Fibroblast of villous mesenchyme (primary cell): ENCODE data around the gene DOCK4. TPM values are rescaled to one million over a fixed set of nuclear protein-coding genes. Genes with fewer than 3 reads are reported as not detected.

Experiments used
- DNase-seq: peaks from one replicate; pipeline ENCODE4 v3.0.0-alpha.2; 2010; ENCODE audit warnings: low read depth
- H3K4me3 ChIP-seq: 2 replicates; pipeline ENCODE4 v1.5.1; 2011; ENCODE audit warnings: low read depth, mild to moderate bottlenecking, low read length
- total RNA-seq: library from RNA; depleted of rRNA; stranded (reverse); fragments of >200 nt; gene quantifications from 2 replicates; pipeline ENCODE4 v1.2.3, GENCODE V29; 2012
- TF ChIP-seq, protein P1 (sequence below): IDR thresholded peaks from 2 replicates; pipeline ENCODE4 v1.5.1; 2012; ENCODE audit warnings: low read depth, mild to moderate bottlenecking, low read length; ENCODE audit not compliant: insufficient read depth

The DOCK4 gene
- total RNA-seq, 1 donor = 43.6 TPM

DNA sequence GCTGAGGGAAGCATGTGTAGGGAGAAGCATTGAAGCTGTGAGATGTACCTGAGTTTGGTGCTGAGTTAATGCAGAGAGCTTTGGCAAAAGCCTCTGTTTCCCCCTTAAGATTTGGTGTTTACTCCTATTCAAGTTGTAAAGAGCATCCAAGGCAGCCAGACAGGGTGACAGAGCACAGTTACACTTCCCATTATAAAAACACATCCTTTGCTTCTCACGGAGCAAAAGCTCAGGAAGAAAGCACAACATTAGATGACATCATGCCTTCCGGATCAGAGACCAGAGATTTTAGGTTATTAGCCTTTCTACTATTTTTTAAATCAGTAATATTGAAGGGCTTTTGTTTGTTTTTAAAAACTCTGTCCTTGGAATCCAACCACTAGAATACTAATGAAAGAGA lies 182.9 kb downstream of the DOCK4 start:
- H3K4me3 ChIP-seq = no peak overlapping the region
- DNase-seq = peak; percentile 22
- TF ChIP-seq, protein P1, sequence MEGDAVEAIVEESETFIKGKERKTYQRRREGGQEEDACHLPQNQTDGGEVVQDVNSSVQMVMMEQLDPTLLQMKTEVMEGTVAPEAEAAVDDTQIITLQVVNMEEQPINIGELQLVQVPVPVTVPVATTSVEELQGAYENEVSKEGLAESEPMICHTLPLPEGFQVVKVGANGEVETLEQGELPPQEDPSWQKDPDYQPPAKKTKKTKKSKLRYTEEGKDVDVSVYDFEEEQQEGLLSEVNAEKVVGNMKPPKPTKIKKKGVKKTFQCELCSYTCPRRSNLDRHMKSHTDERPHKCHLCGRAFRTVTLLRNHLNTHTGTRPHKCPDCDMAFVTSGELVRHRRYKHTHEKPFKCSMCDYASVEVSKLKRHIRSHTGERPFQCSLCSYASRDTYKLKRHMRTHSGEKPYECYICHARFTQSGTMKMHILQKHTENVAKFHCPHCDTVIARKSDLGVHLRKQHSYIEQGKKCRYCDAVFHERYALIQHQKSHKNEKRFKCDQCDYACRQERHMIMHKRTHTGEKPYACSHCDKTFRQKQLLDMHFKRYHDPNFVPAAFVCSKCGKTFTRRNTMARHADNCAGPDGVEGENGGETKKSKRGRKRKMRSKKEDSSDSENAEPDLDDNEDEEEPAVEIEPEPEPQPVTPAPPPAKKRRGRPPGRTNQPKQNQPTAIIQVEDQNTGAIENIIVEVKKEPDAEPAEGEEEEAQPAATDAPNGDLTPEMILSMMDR = no peak

DNA sequence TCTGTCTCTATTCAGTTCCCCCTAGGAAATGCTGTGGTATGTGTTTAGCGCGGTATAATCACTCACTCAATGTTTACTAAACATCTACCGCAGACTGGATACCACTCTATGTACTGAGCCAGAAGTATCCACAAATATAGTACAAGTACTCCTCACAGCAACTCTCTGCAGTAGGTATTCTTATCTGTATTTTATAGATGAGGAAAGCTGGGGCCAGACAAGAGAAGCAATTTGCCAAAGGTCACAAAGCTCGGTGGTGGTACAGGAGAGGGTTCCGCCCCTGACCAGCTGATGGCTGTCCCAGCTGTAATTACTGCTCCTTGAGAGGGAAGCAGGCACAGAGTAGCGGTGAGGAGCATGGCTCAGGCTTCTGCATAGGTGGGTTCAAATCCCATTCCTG lies 184.1 kb downstream of the DOCK4 start:
- TF ChIP-seq, protein P1 = no peak
- peak; percentile 39 for DNase-seq
- no peak overlapping the region for H3K4me3 ChIP-seq

DNA sequence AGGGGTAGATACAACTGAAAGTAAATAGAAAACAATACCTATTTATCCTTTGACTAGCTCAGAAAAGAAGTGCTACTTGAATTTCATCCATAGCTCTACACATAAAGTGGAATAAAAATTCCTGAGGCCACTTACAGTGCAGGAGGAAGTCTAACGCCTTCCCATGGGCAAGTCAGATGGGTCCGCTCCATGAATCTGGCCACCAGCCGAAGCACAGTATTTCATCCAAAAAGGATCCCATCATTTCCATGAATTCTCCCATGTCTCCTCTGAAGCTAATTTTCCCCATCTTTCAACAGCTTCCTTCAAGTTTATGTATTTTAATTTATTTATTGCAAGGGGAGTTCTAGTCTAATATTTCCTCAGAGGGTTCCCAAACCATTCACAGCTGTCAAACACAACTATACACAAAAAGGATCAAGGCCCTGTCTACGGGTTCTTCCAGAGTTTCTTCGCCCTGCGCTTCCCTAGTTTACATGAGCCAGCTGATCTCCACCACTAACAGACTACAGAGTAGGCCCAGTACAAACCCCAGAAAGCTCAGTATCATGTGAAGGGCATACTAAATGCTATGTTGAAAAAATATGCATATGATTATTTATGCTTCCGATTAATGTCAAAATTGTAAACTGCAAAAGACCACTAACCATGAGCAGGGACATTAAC lies 184.7 kb downstream of the DOCK4 start:
- TF ChIP-seq, protein P1 = no peak
- DNase-seq = no peak

DNA sequence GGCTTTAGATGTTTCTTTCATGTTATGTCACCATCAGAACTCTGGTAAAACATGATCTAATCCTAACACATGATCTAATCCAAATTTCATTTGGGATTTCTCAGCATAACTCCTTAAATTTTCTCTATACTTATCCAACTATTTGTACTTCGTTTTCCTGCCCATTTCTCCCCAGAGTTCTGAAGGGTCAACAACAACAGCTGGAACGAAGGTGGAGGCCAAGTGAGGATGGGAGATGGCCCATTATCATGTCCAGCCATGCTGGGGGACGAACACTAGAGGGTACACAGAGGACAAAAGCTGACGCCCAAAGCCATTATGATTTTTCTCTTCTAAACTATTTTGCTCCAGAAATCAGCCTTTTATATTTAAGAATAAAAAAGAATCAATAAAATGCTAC lies 185.4 kb downstream of the DOCK4 start:
- DNase-seq = no peak
- TF ChIP-seq, protein P1 = no peak
- H3K4me3 ChIP-seq = no peak overlapping the region

More for the DNA sequence above, 184.7 kb downstream of the DOCK4 start:
- H3K4me3 ChIP-seq = no peak overlapping the region

DNA sequence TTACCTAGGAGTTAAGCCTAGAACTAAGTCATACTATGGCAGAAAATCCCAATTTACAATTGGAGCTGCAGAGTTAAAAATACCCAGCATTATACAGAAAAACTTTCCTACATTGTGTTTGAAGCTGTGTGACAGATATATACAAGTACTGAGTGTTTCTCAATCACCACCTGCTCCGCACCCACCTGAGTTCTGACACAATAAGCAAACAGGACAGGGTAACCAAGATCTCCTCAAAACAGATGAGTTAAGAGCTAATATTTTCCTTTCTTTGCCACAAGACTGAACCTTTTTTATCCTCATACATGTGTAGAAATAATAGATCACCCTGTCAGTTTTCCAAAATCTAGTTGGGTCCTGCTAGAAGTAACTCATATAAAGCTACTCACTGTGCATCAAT lies 186.3 kb downstream of the DOCK4 start:
- DNase-seq = no peak
- H3K4me3 ChIP-seq = no peak overlapping the region
- TF ChIP-seq, protein P1 = no peak

DNA sequence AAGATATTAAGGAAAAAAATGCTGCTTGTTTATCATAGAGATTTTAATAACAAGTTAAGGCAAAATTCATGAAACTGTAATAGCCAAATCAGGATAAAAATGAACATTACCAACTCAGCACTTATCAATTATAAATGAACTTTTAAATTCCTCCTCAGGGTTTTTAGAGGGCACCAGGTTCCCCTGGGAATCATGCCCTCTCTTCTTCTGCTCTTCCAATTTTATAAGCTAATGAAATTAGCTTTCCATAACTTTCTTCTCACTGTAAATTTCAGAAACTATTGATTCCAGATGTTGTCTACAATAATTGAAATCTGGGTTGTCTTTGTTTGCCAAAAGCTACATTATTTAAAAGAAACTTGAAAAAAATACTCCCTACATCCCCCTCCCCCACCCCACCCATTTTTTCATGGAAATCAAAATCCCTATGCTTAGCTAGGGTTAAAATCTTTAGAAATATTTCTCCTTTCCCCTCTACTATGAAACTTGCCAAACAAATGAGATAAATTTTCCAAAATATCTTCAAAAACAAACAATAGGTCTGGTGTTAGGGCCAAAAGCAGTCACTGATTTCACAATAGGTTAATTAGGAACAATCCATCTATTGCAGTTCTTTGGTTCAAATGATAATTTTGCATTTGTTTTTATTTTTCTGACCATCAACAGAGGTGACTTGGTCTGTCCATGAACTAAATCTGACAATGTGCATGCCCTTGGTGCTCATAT lies 187.7 kb downstream of the DOCK4 start:
- no peak overlapping the region for H3K4me3 ChIP-seq
- no peak for DNase-seq
- TF ChIP-seq, protein P1 = no peak
